ENCODE data around the gene IFT88.

Gene IFT88

GRCh38 chr13:20566898-20567874 lies at the start of gene IFT88:
TSS of gene IFT88 (plus strand) at chr13:20567157. CDS start at chr13:20574386, 7,229 bp downstream.
- DNase-seq = peak; percentile 85

DNA sequence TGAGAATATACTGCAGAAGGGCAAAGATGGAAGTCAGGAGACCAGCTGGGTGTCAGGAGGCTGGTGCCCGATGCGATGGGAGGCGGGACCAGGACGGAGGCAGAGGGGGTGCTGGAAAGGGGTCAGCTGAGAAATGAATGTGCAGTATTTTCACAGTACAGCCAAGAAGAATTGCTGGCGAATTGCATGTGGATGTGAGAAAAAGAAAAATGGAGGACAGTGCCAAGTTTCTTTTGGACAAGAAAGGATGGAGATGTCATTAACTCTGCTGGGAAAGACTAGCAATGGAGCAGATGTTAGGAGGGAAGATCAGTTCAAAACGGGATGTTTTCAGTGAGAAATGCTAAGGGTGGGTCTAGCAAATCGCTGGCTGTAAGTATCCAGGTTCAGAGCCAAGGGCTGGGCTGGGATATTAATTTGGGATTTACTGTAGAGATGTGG lies 48.3 kb upstream of the IFT88 start:
- DNase-seq = no peak

GRCh38 chr13:20519875-20520274 lies 47.1 kb upstream of the IFT88 start:
- no peak for DNase-seq

GRCh38 chr13:20521364-20522115 lies 45.4 kb upstream of the IFT88 start:
- no peak for DNase-seq

GRCh38 chr13:20525144-20525600 lies 41.8 kb upstream of the IFT88 start:
- peak; percentile 22 for DNase-seq

DNA sequence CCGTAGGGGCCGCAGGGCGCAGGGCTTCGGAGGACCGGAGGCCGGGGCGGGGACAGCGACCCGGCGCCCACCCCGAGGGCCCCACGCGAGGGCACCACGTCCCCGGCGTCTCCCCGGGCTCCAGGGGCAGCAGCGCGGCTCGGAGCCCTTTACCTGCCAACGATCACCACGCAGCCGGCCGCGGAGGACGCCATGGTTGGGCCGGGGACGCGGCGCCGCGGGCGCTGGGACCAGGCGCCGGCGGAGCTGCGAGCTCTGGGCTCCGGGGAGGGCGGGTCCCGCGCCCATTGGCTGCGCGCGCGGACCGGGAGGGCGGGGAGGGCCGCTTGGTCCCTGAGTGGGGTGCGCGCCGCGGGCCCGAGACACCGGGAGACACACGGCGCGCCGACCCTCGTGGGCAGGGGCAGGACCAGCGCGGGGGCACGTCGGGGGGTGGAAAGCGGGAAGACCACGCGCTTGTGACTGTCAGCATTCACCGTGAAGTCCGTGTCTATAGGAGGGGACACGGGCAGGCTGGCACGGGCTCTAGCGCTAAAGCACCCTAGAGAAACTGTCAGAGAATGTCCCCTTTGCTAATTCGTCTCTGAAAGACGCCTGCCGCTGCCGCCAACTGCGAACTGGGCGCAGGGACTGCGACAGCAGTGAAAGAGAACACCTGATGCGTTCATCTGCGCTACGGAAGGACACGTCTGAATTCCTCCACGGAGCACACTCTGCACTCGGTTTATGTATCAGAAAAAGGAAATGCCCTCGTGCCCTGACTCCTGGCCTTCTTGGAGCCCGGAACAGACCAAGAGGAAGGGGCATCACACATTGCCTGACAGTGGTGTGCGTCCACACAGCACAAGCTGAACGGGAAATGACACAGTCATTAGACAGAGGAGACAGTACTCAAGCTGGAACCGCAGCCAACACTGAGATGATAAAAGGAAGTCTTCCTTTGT lies 41.1 kb upstream of the IFT88 start, which contains the start of gene CRYL1:
Gene CRYL1, minus strand, starts transcription at position 257 of the 944 bp plus-strand sequence. Its CDS starts 63 bp downstream, at position 194.
- DNase-seq = peak; percentile 63

DNA sequence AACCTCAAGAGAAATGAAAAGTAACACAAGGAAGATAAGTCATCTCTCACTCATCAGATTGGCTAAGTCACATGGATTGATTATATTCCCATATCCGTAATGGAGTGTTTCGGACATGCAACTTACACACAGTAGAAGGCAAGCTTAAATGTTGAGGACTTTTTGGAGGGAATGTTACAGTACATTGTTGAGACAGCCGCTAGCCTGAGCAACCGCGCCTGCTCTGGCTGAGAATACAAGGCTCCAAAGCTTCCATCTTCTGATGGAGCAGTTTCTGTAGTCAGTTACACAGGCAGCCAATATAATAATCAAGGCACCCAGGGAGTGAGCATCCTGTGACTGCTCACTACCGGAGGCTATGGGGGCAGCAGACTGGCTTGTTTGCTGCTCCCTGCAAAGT lies 40.3 kb upstream of the IFT88 start:
- DNase-seq = no peak

- DNase-seq = no peak
These were observed 38.5 kb upstream of the IFT88 start for GRCh38 chr13:20528452-20528851.

GRCh38 chr13:20534038-20534608 lies 32.8 kb upstream of the IFT88 start:
- DNase-seq = no peak

DNA sequence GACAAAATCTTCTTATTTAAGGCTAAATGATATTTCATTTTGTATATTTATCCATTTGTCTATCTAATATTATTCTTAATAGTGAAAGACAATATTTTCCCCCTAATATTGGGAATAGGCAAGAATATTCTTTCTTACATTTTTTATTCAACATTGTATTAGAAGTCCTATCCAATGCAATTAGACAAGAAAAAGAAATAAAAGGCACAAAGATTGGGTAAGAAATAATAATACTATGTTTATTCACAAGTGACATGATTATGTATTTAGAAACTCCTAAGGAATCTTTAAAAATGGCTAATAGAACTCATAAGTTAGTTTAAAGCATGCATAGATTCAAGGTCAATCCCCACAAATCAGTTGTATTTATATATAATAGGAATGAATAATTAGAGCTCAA lies 30.0 kb upstream of the IFT88 start:
- no peak for DNase-seq

DNA sequence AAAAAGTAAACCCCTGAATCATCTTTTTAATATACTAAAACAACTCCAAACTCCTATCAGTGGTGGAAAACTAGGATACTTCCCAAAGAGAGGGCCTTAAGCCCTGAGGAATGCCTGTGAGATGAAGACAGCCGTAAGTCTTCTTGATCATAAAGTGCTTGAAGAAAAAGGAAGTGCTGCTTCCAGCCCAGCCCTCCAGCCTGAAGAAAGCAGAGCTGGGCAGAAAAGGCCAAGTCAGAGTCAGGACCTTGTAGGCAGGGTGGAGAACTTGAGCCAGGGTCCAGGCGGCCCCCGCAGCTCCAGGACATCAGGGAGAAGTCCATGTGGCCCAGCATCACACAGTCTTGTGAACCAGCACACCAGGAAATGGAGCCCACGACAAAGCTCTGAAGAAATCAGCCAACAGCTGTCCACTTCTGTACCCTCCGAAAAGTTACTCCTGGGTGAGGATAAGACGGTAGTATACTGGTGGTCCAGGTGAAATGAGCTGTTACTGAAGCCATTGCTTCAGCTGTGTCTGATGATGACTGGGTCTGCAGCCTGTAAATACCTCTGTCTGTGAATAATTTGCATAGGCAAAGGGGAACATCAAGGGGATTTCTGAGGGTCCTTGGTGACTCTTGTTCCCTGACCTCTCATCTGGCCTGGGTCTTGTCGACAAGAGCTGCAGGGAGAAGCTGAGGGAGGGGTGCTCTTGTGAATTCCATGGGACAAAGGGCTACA lies 22.6 kb upstream of the IFT88 start:
- DNase-seq = no peak

DNA sequence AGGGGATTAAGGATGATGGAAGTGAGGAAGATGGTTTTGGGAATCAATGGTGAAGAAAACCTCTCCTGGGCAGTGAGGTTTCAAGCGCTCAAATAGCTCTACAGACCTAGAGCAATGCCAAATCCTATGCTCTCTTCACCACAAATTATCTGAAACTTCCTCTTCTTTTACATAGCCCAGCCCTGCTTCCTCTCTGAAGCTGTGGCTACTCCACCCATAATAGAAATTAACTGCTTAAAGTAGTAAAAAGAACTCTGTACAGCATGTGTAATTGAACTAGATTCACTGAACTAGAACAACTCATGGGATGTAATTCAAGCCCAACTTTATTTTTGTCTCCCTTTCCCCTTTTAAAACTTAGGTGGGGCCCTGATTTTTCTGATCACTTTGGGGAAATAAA lies 20.4 kb upstream of the IFT88 start:
- DNase-seq = peak; percentile 54

DNA sequence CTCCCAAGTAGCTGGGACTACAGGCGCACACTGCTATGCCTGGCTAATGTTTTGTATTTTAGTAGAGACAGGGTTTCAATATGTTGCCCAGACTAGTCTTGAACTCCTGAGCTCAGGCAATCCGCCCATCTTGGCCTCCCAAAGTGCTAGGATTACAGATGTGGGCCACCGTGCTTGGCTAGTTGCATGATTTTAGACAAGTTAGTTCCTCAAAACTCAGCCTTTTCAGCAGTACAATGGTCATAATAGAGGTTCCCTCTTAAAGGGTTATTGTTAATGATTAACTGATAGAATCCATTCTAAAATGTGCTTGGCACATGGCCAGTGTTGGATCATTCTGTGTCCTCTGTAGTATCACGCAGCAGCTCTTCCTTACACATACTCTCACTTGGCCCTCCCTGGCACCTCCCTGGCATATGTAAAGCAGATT lies 19.5 kb upstream of the IFT88 start:
- DNase-seq = no peak

DNA sequence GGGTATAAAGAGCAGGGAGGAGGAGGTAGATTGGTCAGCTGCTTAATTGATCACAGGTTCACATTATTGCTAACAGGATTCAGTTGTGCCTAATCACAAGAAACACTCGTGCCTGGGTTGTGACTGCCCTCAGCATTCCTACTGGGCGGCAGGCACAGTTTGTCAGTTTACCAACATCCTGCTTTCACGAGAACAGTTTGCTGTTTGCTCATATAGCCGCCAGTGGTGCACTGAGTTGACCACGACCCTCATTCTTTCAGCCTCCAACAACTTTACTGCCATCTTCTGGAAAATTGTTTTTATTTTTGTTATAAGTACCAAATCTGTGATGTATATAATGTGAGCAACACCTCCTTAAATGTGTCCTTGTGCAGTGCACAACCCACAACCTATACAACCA lies 16.2 kb upstream of the IFT88 start:
- DNase-seq = no peak

GRCh38 chr13:20553311-20553710 lies 13.6 kb upstream of the IFT88 start:
- no peak for DNase-seq

DNA sequence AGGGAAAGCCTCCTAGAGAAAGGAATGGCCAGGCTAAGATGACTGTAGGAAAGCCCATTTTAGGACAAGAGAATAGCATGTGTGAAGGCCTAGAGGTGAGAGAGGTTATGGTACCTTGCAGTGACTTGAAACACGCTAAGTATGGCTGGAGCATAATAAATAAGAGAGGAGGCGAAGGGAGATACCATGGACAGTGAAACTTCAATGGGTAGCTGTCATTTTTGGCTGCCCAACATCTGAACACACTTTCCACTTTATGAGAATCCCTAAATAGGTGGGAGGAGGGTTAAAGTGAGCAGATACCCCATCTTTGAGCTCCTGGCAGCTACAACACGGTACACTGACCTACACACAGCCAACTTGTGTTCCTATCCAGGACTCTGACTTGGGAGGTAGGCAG lies 8.0 kb upstream of the IFT88 start:
- no peak for DNase-seq

- no peak for DNase-seq
These were observed 7.1 kb upstream of the IFT88 start for GRCh38 chr13:20559659-20560356.

DNA sequence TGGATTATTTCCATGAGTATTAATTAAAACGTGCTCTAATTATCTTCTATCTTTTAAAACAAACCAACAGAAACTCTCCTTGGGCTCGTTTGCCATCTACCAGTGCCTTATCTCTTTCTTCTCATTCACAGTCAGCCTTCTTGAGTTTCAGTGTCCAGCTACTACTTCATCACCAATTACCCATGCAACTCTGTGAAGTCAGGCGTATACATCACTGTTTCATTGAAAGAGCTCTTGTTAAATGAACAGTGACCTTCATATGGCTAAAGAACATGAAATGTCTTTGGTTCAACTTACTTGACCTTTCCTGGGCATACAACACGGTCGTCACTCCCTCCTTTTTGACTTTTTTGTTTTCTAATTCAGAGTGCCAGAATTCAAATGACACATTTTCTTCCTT lies 5.2 kb upstream of the IFT88 start:
- no peak for DNase-seq

GRCh38 chr13:20565115-20565736 lies 1.7 kb upstream of the IFT88 start:
- no peak for DNase-seq

- no peak for DNase-seq
These were observed 474 bp upstream of the IFT88 start for GRCh38 chr13:20566468-20566897.

Measured in KG1 (cell line).